Umbilical cord (tissue), 2 donors: ENCODE measurements around the gene ZGLP1. TPM values are rescaled to one million over a fixed set of nuclear protein-coding genes. Genes with fewer than 3 reads are reported as not detected.
A peak's percentile ranks its signal among the peaks of the same experiment; 100 is the strongest.
"Not testable (repeated sequence)": the region's sequence is repeated elsewhere in the genome, so short reads cannot be mapped to it uniquely, and the experiment has no call there.

Experiments used
- DNase-seq: peaks from one replicate; pipeline ENCODE4 v3.0.0-alpha.2; 2015; ENCODE audit warnings: low spot score
- total RNA-seq: library from RNA; depleted of rRNA; stranded (reverse); fragments of >200 nt; gene quantifications from one replicate; pipeline ENCODE4 v1.2.3, GENCODE V29; 2014; ENCODE audit warnings: low replicate concordance; ENCODE audit not compliant: insufficient read depth

Gene ZGLP1
- 1.7 TPM for total RNA-seq

DNA sequence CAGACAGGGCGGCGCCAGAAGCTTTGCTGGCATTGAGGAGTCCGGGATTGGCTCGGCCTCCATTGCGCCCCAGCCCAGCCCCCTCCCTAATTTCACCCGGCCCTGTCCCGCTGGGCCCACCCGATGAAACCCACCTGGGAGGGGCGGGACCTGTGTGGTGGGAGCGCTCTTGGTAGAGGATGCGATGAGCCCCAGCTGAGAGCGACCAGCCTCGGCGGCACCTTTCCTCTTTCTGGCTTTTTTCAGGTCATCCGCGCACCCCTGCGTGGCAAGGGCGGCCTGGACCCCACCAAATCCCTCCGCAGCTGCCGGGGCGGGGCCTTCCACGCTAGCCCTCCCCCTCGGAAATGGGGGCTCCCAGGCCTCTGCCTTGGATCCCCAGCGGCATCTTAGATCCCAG, at the start of gene ZGLP1:
TSS of gene ZGLP1 (minus strand) at position 393 of the 400 bp plus-strand sequence.
- DNase-seq = no peak

DNA sequence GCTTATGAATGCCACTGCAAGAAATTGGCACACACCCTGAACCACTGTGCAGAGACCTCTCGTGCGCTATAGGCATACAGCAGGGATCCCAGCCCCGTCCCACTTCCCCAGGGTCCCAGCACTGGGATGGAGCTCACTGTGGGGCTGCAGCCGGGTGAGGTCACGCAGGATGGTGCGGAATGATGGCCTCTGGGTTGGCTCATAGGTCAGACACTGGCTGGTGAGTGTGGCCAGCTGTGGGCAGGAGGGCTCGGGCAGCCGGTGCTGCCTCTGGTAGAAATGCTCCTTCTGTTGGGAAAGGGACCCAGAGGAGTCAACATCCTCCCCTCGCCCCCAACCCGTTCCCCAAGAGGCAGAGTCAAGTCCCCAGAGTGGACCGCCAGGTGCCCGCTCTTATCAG, 46.8 kb upstream of the ZGLP1 start:
- no peak for DNase-seq

DNA sequence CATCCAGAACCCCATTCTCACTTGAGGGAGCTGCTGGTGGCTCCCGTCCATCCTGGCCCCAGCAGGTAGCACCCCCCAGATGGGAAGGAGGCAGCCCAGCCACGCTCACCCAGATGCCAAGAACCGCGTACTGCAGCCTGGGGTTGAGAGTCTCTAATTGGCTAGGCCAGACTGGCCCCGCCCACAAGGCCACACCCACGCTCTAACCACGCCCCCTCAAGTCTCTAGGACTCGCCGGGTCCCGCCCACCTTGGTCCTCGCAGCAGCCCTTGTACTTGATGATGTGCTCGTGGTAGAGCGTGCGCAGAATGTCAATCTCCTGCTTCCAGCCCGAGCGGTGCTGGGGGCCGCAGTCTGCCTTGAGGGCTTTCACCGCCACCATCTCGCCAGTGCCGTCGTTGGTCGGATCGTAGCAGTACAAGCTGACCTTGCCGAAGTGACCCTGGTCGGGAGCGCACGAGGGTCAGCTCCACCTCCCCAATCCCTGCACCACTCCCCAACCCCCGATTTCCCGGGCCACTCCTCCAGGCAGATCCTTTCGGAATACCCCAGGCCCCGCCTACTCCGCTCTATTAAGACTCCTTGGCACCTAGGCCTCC, 44.3 kb upstream of the ZGLP1 start:
- peak; percentile 41 for DNase-seq

DNA sequence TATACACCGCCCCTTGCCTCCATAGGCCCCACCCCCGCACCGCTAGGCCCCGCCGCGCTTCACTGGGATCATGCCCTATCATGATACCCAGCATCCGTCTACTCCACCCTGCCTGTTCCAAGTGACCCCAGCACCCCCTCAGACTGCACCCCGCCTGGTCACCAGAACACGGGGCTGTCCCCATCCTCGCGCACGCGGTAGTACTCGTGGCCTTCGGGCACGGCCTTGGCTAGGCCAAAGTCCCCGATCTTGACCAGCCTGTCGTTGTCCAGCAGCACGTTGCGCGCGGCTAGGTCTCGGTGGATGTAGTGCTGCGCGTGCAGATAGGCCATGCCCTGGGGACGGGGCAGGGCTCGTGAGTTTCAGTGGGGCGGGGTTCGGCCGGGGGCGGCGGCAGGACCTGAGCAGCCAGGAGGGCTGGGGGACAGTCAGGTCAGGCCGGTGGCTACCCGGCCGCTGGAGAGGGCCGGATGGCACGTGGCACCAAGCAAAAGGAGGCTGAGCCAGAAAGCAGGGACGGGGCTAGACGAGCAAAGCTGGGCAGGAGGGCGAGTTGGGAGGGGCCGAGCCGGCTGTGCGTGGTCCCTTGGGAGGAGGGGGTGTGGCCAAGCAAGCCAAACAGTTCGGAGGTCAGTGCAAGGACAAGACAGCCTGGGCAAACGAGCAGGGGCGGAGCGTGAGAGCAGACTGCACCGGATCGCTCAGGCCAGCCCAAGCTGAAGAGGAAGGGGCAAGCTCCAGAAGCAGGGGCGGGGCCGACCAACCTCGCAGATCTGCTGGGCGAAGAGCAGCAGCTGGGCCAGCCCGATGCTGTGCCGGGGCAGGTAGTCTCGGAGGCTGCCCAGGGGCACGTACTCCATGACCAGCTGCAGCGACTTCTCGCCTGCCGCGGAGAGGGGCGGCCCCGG, 43.4 kb upstream of the ZGLP1 start:
- peak; percentile 63 for DNase-seq

DNA sequence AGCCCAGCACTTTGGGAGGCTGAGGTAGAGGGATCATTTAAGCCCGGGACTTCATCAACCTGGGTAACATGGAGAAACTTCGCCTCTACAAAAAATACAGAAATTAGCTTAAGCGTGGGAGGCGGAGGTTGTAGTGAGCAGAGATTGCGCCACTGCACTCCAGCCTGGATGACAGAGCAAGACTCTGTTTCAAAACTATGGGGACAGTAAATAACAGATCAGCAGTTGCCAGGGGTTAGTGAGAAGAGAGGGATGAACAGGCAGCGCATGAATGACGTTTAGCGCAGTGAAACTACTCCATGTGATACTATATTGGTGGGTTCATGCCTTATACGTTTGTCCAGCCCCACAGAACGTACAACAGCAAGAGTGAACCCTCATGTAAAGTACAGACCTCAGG, 36.9 kb upstream of the ZGLP1 start:
- DNase-seq = no peak

DNA sequence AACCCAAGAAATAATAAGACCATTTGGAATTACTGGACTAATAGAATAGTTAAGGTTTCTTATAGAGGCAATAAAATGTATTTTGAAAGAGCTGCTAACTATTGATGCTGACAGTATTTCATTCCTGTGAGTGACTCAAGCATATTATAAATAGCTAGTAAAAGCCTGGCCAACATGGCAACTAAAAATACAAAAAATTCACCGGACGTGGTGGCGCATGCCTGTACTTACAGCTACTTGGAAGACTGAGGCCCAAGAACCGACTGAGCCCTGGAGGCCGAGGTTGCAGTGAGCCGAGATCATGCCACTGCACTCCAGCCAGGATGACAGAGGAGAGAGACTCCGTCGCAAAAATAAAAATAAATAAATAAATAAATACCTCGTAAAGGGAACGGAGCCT, 35.2 kb upstream of the ZGLP1 start:
- DNase-seq = no peak

DNA sequence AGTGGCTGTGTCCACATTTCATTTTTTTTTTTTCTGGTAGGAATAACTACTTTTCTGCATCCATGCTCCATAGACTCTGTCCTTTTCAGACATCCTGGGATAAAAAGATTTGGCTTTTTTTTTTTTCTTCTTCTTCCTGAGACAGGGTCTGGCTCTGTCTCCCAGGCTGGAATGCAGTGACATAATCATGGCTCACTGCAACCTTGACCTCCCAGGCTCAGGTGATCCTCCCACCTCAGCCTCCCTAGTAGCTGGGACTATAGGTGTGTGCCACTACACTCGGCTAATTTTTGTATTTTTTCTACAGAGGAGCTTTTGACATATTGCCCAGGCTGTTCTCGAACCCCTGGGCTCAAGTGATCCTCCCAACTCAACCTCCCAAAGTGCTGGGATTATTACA, 33.9 kb upstream of the ZGLP1 start:
- no peak for DNase-seq

DNA sequence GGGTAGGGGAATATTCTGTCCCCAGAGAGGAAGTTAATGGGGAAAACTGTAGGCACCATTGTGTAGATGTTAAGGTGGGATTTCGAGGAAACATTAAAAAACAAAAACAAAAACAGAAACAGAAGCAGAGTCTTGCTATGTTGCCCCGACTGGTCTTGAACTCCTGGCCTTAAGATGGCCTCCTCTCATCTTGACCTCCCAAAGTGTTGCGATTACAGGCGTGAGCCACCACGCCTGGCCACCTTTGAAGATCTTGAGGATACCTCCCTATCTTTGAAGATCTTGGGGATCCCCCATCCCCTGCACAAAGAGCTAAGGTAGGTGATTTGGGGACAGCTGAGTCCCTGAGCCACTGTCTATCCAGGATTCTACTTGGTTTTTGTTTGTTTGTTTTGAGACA, 30.4 kb upstream of the ZGLP1 start:
- no peak for DNase-seq

DNA sequence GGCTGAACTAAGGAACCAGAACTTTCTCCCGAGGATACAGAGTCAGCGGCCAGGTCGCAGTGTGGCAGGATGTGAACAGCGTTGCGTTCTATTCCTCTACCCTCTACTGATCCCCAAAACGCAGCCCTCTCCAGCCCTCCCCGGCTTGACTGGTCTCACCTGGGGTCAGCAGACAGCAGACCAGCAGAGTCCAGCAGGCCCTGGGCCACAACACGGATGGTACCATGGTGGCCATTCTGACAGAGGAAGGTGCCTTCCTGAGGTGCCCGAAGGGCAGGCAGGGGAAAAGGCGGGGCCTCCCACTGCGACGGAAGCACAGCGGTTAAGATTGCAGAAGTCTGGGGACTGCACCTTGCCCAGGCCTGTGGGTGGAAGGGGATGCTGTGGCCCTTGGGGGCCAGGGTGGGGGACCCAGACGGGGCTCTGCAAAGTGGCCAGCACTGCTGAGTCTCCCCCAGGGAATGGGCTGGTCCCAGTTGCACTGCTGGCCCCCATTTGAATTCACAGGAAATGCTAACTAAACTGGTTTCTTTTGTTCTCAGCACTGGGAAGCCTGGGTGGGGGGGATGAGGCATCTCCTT, 29.9 kb upstream of the ZGLP1 start, which contains the start of gene ICAM3:
TSS of gene ICAM3 (minus strand) at position 245 of the 581 bp plus-strand sequence. CDS start at position 235, 10 bp downstream.
- DNase-seq = no peak

DNA sequence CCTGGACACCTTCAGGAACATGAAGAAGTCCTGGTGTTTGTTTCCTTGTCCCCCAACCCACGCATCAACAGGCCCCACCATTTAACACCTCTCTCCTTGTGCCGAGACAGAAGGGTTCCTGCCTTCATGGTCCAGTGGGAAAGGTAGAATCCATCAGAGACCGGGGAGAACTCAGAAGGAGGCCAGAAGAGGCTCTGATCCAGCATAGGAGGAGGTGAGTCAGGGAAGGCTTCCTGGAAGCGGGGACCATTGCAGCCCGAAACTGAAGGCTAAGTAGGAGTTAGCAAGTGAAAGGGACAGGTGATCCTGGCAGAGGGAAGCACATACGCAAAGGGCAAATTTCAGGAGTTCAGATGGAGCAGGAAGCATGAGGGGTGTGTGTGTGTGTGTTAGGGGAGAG, 29.3 kb upstream of the ZGLP1 start:
- DNase-seq = no peak

DNA sequence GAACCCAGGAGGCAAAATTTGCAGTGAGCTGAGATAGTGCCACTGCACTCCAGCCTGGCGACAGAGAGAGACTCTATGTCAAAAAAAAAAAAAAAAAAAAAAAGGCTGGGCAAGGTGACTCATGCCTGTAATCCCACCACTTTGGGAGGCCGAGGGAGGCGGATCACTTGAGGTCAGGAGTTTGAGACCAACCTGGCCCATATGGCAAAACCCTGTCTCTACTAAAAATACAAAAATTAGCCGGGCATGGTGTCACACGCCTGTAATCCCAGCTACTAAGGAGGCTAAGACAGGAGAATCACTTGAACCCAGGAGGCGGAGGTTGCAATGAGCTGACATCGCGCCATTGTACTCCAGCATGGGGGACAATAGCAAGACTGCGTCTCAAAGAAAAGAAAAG, 27.1 kb upstream of the ZGLP1 start:
- DNase-seq = not testable (repeated sequence)

DNA sequence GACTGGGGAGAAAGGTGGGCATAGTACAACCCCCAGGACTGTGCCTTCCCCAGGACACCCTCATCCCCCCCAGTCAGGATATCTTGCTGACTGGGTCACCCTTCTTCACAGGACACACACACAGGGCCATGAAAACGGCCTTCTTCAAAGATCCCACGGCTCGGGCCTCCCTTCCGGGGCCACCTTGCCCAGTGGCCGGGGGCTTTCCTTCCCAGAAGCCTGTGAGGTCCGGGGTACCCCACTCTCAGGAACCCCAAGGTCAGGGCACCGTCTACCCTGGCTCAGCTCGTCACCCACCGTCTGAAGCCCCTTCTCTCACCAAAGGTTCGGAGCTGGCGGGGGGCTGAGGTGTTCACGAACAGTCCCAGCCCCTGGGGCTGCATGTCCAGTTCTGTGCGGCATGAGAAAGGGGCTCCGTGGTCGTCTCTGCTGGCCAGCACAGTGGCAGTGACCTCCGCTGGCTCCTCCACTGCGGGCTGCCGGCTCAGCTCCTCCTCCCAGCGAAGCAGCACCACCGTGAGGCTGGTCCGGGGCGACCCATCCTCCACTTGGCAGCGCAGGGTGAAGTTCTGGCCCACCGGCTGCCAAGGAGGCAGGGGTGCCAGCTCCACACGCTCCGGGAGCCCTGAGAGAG, 25.9 kb upstream of the ZGLP1 start:
- no peak for DNase-seq

DNA sequence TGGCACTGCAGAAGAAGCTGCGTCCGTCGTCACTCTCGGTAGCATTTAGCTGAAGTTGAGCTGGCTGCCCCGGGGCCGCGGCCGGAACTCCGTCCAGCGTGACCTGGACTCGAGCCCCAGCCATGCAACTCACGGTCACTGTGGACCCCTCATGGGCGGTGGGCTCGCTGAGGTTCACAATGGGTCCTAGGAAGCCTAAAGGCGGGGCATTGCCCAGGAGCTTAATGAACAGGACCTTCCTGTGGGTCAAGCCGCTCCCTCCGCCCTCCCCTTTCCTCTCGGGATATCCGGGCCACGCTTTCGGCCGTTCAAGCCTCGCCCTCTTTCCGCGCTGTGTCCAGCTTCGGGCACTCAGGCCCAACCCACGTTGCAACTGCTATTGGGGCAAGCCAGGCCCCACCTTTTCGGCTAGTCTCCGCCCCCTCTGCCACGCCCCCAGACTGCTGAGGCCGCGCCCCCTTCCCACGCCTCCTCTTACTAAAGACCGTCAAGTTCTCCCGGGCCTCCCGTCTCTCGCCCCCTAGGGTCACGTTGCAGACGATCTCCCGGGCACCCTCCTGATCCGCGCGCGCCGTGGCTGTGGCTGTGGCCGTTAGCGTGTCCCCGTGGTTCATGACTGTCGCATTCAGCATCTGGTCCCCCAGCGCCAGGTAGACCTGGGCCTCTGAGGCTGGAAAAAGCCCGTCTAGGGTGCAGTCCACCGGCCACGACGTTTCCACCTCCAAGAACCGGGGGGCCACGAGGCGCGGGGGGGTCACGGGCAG, 25.2 kb upstream of the ZGLP1 start:
- DNase-seq = peak; percentile 97

DNA sequence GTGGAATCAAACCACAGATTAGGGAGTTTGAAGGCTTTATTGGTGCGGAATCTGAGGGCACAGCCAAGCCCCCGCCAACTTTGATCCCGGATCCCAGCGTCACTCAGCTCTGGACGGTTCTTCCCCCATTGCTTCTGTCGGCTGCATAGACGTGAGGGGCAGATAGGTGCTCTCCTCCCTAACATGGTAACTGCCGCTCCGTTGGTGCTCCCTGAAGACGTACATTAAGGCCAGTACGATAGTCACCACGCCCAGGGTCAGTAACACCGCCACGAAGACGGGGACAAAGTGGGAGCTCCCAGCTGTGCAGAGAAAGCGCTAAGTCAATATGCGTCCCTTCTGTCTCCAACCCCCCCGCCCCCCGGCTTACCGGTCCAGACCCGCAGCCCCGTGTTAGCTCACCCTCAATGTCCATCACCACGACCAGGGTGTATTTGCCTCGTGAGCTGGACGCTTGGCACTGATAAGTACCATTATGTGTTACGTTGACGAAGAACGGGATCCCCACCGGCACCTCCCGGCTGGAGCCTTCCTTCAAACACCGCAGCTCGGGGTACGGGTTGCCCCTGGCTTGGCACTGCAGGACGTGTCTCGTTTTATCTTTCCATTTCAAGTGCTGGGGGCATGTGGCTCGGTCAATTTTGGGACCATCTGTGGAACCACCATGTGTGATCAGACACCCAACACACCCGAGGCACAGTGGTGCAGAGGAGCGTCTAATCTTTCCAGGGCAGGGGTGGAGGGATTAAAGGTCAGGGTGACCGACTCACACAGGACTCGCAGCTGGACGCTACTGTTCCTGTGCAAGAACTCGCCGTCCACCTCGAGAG, 24.4 kb upstream of the ZGLP1 start:
- DNase-seq = peak; percentile 10

DNA sequence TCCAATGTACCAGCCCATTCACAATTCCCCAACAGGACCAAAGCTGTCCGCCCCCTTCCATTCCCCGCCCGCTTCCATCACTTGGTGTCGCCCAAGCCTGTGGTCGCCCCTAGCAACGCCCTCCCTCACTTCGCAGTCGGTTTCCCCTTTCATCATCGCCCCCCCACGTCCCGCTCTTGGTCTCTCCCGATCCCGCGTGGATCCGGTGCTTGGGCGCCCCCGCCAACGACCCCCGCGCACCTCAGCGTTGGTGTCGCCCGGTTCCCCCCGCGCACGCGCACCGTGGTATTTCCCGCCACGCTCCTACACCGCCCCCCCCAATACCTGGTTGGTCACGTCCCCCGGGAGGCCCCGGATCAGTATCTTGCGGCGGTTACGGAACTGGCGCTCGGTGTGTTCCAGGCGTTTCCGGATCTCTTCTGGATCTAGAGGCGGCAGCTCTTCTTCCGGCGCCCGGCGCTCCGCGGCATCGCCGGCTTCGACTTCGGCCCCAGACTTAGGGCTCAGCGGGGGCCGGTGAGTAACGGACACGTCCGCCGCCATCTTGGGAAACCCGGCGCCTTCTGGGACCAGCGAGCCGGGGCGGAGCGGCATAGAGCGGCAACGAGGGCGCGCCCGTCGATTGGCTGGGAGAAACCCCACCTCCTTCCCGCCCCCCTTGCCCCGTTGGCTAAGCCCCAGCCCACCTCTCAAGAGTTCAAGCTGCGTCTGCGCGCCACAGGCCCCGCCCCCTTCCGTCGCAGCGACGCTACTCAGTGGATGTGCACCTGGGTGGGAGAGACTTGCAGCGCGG, 23.5 kb upstream of the ZGLP1 start, which contains the start of gene RAVER1:
TSS of gene RAVER1 (minus strand) at position 565 of the 793 bp plus-strand sequence. CDS start at position 543, 22 bp downstream.
- DNase-seq = peak; percentile 99

DNA sequence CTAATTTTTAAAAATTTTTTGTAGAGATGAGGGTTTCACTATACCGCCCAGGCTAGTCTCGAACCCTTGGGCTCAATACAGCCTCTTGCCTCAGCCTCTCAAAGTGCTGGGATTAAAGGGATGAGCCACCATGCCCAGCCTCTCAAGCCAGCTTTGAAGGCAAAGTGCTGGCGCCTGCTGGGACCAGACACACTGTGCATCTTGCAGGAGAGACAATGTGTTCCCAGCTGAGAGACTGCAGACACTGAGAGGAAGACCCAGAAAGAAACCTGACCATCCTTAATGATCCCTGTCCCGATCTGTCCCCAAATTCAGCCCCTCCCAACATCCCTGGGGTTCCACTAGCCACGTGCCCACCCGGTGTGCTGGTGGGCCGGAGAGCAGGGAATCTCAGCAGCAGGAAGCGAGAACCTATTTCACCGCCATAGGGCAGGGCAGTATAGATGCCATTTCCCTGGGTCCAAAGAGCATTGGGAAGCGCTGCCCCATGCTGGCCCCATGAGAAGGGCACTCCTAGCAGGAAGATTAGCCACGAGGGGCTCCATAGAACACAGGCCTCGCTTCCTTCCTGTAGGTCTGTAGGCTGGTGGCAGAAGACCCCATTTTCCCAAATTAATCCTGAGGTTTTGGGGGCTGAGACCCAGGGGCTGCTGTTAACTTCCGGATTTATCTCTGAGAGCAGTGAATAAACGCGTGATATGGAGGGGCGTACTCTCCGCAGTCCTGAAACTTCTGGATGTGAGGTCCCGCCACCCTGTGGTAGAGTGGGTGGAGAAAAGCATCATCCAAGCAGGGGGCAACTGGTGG, 22.7 kb upstream of the ZGLP1 start:
- no peak for DNase-seq

DNA sequence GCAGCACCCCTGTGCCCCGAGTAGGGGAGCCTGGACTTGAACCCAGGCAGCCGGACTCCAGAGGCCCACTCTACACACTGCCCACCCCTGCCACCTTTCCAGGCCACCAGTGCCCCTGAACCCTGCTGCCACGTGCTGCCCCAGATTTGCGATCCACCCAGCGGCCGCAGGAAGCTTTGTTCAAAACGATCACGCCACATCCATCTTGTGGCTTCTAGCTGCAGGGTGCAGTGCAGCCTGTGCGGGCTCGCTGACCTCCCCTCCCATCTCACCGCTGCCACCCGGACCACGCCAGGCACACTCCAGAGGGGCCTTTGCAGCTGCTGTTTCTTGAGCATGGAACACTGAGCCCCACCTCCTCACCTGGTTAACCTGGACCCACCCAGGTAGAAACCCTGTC, 19.9 kb upstream of the ZGLP1 start:
- DNase-seq = no peak

DNA sequence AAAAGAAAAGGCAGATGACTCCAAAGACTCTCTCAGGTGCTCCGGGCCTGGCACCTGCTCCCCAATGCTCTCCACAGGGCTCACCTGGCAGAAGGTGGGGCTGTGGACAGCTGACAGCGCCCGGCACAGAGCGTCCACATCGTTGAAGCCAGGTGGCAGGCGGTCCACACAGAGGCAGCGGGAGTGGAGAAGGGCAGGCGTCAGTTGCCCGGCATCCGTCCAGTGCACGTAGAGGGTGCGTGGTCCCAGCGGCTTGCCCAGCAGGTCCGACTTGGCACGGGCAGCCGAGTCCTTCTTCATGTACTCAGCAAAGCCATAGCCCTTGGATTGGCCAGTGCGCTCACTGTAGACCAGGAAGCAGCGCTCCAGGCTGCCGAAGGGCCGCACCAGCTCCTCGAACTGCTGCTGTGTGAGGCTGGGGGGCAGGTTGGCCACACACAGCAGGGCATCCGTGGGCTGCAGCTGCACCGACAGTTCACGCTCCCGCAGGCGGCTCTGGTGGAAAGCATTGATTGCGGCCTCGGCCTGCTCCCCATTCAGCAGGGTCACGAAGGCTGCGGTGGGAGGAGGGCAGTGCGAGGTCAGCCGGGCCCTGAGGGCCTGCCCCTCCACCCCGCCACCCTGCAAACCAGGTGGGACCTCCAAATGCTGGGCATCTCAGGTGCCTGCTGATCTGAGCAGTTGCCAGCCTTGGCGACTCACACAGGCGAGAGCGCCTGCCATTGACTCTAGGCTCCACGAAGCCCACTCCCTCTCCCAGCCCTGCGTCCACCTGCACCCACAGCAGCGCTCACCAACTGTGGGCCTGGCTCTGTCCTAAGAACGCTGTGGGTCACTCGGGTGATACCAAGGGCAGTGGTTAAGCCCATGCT, 19.2 kb upstream of the ZGLP1 start:
- DNase-seq = no peak
